Large intestine (tissue), 3 donors: ENCODE data around the gene SELENOO. TPM values are rescaled to one million over a fixed set of nuclear protein-coding genes. Genes with fewer than 3 reads are reported as not detected.

Experiments
- DNase-seq, 2 donors: peaks; one replicate each; pipeline versions ENCODE4 v3.0.0 to v3.0.0-alpha.2; 2013
- H3K27ac ChIP-seq: one replicate; pipeline ENCODE4 v1.5.1; 2013; ENCODE audit warnings: low read length
- H3K27me3 ChIP-seq: 2 replicates; pipeline ENCODE4 v1.6.1; 2013; ENCODE audit warnings: low read length; ENCODE audit not compliant: control insufficient read depth, insufficient read depth
- H3K36me3 ChIP-seq: 2 replicates; pipeline ENCODE4 v1.6.1; 2013; ENCODE audit warnings: low read length; ENCODE audit not compliant: control insufficient read depth, insufficient read depth
- H3K4me1 ChIP-seq: one replicate; pipeline ENCODE4 v1.6.1; 2013; ENCODE audit warnings: low read length; ENCODE audit not compliant: control insufficient read depth, insufficient read depth
- H3K4me3 ChIP-seq: one replicate; pipeline ENCODE4 v1.5.1; 2013; ENCODE audit warnings: low read length
- H3K9me3 ChIP-seq: one replicate; pipeline ENCODE4 v1.6.1; 2013; ENCODE audit warnings: mild to moderate bottlenecking, low read depth, low read length, moderate library complexity; ENCODE audit not compliant: control insufficient read depth
- WGBS: methylation state at CpG from one replicate; pipeline ENCODE4 v1.1.5; 2013; ENCODE audit warnings: low lambda C conversion rate; ENCODE audit not compliant: insufficient coverage; 5-methylcytosine and 5-hydroxymethylcytosine counted together
- polyA plus RNA-seq: library from polyadenylated mRNA; unstranded; fragments of 120-200 nt; gene quantifications from one replicate; pipeline ENCODE4 v1.2.1, GENCODE V29; 2013

SELENOO gene
- polyA plus RNA-seq, 1 donor, result 44.4 TPM

DNA sequence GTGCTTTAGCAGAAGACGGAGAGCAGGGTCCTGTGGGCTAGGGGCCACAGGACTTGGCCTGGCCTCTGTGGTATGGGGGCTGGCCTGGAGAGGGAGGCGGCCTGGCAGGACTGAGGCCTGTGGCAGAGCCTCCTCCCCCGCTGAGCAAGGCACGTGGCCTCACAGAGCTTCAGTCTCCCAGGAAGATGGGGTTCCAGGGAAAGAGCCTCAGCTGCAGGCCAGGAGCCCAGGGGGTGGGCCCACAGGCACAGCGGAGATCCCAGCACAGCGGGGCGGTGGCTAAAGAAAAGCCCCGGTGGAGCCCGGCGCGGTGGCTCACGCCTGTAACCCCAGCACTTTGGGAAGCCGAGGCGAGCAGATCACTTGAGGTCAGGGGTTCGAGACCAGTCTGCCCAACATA lies 58.5 kb downstream of the SELENOO start:
- Histone ChIP-seq H3K4me3 (no peak overlapping the region), H3K36me3 (no peaks in the 10 kb centered on the region), H3K27me3 (peaks cover 30% of the 10 kb centered on the region), H3K4me1 (peaks cover 2% of the 10 kb centered on the region), H3K9me3 (no peaks in the 10 kb centered on the region), H3K27ac (no peak overlapping the region)
- DNase-seq, result no peak
- WGBS, result no CpG with 5 or more reads among the region's 15 CpGs

DNA sequence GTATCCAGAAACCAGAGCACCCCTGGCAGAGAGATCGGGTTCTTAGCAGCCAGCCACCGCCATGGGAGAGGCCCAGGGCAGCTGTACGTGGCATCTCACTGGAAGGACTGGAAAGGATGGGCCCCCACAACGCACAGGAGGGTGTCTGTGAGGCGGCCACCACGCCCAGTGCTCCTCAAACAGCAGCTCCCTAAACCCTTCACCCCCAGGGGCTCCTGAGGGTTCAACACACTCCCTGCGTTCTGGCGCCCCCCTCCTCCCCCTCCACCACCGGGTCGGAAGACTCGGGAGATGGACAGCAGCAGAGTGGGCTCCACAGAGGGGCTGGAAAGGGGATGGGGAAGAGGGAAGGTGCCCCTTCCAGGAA lies 59.6 kb downstream of the SELENOO start:
- peaks cover 2% of the 10 kb centered on the region for H3K4me1 ChIP-seq
- WGBS, result no CpG with 5 or more reads among the region's 11 CpGs
- H3K27ac ChIP-seq, result no peak overlapping the region
- DNase-seq, result no peak
- no peaks in the 10 kb centered on the region for H3K9me3 ChIP-seq
- peaks cover 39% of the 10 kb centered on the region for H3K27me3 ChIP-seq
- no peaks in the 10 kb centered on the region for H3K36me3 ChIP-seq
- peak overlapping the region; percentile 21 for H3K4me3 ChIP-seq

DNA sequence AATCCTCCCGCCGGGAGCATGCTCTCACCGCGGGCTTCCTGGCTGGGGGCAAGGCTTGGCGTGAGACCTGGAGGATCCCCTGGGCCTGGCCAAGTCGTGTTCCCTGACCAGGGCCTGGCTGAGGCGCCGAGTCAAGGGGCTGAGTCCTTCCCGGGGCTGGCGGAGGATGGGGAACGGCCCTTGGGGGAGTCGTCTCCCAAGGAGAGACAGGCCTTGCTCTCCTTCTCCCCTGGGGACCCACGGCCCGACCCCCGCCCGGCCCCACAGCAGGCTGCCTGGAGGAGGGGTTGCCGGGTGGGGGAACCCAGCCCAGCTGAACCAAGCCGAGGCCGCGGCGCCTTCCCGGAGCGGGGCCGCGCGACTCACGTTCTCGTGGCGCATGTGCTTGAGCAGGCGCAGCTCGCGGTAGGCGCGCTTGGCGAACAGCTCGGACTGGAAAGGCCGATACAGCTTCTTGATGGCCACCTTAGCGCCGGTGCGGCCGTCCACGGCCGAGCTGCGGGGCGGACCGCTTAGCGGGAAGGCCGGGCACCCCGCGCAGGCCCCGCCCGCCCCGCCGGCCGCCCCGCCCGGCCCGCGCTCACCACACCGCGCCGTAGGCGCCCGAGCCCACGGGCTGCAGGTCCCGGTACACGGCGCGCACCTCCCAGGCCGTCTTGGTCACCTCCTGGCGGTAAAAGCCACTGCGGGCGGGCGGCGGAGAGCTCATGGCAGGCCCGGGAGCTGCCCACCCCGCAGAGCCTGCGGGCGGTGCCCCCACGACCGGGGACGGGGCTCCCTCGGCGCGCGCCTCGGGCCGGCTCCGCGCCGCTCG lies 60.2 kb downstream of the SELENOO start:
- no peaks in the 10 kb centered on the region for H3K36me3 ChIP-seq
- H3K4me3 ChIP-seq, result peak overlapping the region; percentile 21
- no CpG with 5 or more reads among the region's 92 CpGs for WGBS
- H3K27me3 ChIP-seq, result peaks cover 41% of the 10 kb centered on the region
- DNase-seq, result peak in 1 of 2 donors; percentile 48
- no peaks in the 10 kb centered on the region for H3K9me3 ChIP-seq
- H3K4me1 ChIP-seq, result peaks cover 2% of the 10 kb centered on the region
- H3K27ac ChIP-seq, result no peak overlapping the region

DNA sequence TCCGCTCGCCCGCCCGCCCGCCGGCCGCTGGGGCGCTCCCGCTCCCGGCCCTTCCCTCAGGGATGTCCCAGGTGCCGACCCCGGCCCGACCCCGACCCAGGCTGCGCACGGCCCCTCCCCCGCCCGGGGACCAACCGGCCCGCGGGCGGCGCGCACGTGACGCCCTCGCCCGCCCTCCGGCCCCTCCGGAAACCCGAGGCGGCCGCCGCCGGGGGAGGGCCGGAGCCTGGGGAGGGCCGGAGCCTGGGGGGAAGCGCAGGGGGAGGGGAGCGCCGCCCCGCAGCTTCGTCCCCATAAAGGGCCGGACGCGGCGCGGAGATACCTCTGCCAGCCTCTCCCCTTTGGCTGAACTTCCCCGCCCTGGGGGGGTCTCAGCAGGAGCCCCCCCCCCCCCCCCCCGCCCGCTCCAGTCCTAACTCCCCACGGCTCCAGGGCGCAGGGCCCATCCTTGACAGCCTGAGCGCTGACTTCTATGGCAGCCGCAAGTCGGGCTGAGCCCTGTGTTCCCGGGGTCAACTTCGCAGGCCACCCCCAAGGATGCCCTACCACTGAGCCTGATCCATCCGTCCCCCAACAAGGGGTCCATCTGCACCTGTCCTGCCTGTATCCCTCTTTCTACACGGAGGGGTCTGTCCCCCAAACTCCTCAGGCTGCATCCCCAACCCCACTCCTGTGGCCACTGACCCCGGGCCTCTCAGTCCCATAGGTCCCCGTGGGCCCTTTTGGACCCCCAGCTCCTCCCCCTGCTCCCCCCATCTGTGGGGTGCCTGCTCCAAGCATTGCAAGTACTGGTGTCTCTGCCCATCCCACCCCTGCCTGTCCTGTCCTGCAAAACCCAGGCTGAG lies 61.0 kb downstream of the SELENOO start, which contains the start of gene MAPK12:
Gene MAPK12, minus strand, starts transcription at position 69 of the 845 bp plus-strand sequence. CDS start 174 bp downstream, outside the sequence.
- no peak for DNase-seq
- H3K27me3 ChIP-seq, result peaks cover 50% of the 10 kb centered on the region
- peaks cover 2% of the 10 kb centered on the region for H3K4me1 ChIP-seq
- H3K27ac ChIP-seq, result no peak within 1 kb of the TSS
- H3K36me3 ChIP-seq, result no peaks in the 10 kb centered on the region
- no CpG with 5 or more reads among the region's 61 CpGs for WGBS
- H3K4me3 ChIP-seq, result peak within 1 kb of the TSS; percentile 21
- H3K9me3 ChIP-seq, result peaks cover 2% of the 10 kb centered on the region

DNA sequence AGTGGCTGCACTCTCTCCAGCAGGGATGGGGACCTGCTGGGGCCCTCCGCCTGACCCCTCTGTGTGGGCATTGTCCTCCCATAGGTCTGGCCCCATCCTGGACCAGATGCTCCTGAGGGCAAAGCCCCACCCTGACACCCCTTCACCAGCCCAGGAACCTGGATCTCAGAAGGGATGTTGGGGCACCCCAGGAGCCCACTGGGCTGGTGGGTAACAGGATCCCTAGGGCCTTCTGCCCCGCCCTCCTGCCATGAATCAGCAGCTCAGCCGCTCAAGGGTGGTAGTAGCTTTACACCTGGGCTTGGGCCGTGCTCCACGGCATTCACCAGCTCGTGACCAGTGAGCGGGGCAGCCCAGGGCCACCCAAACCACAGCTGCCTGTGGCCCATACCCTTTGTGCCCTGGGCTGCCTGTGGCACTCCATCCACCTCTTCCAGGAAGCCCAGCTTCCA lies 61.7 kb downstream of the SELENOO start:
- no peak for DNase-seq
- peaks cover 8% of the 10 kb centered on the region for H3K9me3 ChIP-seq
- WGBS, result no CpG with 5 or more reads among the region's 7 CpGs
- H3K27ac ChIP-seq, result no peak overlapping the region
- peaks cover 2% of the 10 kb centered on the region for H3K4me1 ChIP-seq
- H3K36me3 ChIP-seq, result no peaks in the 10 kb centered on the region
- peaks cover 56% of the 10 kb centered on the region for H3K27me3 ChIP-seq
- H3K4me3 ChIP-seq, result no peak overlapping the region

DNA sequence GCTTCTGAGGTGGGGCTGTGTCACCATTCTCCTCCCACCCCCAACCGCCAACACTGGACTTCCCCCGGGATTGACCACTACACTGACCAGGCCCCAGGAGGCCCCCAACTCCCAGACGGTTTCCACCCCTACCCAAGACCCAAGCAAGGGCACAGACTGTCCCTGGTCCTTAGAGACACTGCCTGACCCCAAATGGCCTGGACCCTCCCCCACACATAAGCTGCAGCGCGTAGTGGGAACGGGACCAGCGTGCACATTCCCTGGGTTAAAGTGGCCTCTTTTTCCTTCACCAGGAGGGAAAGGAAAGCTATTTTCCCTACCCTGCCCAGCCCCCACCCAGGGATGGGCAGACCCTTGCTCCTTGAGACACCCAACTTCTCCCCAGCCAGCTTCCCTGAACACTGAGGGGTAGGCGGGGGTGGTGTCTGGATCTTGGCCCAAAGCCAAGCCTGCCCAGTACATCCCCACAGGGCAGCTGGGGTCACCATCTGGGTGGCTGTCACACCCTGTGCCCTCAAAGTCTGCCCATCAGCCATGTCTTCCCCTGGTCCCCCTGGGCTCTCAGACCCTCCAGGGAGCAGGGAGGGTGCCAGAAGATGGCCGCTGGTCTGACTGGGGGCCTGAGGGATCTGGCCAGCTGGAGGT lies 62.3 kb downstream of the SELENOO start:
- Histone ChIP-seq H3K4me1 (peaks cover 4% of the 10 kb centered on the region), H3K27ac (no peak overlapping the region), H3K27me3 (peaks cover 59% of the 10 kb centered on the region), H3K36me3 (no peaks in the 10 kb centered on the region), H3K9me3 (peaks cover 8% of the 10 kb centered on the region), H3K4me3 (no peak overlapping the region)
- no peak for DNase-seq
- WGBS, result no CpG with 5 or more reads among the region's 9 CpGs

DNA sequence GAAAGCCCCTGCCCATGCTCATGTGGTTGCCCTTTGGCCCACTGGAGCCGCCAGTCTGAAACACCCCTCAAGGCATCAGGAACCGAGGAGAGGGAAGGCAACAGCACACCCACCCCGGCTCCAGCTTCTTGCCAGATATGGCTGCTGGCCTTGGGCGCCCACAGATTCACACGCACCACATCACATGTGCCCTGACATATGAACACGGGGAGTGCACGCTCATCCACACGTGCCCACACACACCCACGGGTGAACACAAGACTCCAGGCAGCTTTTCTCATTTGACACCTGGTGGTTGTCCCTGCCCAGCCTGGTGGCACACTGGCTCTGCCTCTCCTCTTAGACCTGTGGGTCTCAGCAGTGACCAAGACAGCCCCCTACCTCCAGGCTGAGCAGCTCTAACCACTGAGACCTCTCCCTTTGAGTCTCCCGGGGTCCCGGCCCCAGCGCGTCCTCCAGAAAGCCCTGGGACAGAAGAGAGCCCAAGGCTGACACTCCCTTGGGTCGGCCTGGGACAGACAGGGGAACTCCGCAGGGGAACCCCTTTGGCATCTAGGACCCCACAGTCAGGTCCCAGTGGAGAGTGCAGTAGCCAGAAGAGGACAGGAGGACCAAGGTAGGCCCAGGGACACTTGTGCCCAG lies 63.4 kb downstream of the SELENOO start:
- Histone ChIP-seq H3K4me3 (no peak overlapping the region), H3K9me3 (peaks cover 8% of the 10 kb centered on the region), H3K27ac (no peak overlapping the region), H3K36me3 (no peaks in the 10 kb centered on the region), H3K27me3 (peaks cover 69% of the 10 kb centered on the region), H3K4me1 (peaks cover 4% of the 10 kb centered on the region)
- no CpG with 5 or more reads among the region's 15 CpGs for WGBS
- DNase-seq, result no peak

DNA sequence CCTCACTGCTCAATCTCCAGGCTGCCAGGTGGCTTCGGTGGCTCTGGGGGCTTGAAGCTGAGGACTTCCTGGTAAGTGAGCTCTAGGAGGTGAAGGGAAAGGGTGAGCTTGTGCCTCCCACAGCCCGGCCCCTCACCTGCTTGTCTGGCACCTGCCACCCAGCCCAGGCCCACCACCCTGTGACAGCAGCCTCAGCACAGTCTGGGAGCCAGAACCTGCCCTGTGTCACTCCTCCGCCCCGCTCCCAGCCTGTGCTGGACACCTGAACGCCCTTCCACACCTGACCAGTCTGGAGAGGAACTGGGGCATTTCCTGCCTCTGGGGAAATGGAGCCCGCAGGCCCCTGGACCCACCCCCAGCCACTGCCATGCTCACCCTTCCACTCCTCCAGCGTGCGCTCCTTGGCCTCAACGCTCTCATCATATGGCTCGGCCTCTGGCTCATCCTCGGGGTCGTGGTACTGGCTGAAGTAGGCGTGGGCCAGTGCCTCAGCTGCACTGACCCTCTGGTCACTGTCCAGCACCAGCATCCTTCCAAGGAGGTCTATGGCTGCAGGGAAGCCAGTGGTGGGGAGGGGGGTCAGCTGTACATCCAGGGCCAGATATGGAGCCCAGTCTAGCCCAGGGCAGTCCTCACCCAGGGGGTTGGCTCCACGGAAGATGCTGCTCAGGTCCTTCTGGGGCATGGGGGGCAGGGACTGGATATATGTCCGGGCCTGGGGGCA lies 64.3 kb downstream of the SELENOO start:
- Histone ChIP-seq H3K4me1 (peaks cover 9% of the 10 kb centered on the region), H3K27me3 (peaks cover 74% of the 10 kb centered on the region), H3K9me3 (peaks cover 8% of the 10 kb centered on the region), H3K4me3 (no peak overlapping the region), H3K27ac (no peak overlapping the region), H3K36me3 (no peaks in the 10 kb centered on the region)
- DNase-seq, result no peak
- WGBS, result no CpG with 5 or more reads among the region's 15 CpGs

DNA sequence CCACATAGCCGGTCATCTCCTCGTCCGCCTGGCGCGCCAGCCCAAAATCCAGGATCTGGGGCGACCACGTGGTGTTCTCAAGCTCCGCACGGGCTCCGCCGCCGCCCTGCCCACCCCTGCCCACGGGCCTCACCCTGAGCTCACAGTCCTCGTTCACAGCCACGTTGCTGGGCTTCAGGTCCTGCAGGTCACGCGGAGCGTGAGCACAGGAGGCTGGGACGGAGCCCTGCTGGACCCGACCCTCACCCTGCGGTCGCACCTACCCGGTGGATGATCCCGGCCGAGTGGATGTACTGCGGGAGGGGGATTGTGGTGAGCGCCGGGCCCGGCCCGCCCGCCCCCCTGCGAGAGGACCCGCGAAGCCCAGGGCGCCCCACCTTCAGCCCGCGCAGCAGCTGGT lies 66.2 kb downstream of the SELENOO start:
- peaks cover 76% of the 10 kb centered on the region for H3K27me3 ChIP-seq
- no peak overlapping the region for H3K27ac ChIP-seq
- H3K9me3 ChIP-seq, result peaks cover 8% of the 10 kb centered on the region
- WGBS, result no CpG with 5 or more reads among the region's 37 CpGs
- H3K4me3 ChIP-seq, result no peak overlapping the region
- H3K36me3 ChIP-seq, result no peaks in the 10 kb centered on the region
- DNase-seq, result no peak
- H3K4me1 ChIP-seq, result peaks cover 23% of the 10 kb centered on the region
